NT2/D1 (cell line): ENCODE results near the gene PRB2.

Experiments
- SUZ12 ChIP-seq: IDR thresholded peaks from 2 replicates; pipeline ENCODE4 v1.6.1; 2011; ENCODE audit not compliant: insufficient read length, insufficient read depth; ENCODE audit errors: extremely low read depth
- YY1 ChIP-seq: IDR thresholded peaks from 2 replicates; pipeline ENCODE4 v1.6.1; 2011; ENCODE audit not compliant: insufficient read length, insufficient read depth
- ZNF274 ChIP-seq: IDR thresholded peaks from 2 replicates; pipeline ENCODE4 v1.6.1; 2011; ENCODE audit warnings: mild to moderate bottlenecking, low read depth, low read length

GRCh38 chr12:11431486-11431885 is 36.1 kb upstream of the PRB2 start:
- no peak for TF ChIP-seq SUZ12
- TF ChIP-seq YY1, result no peak
- no peak for TF ChIP-seq ZNF274
